AG20443 (cell line): ENCODE results near the gene PTGER4.
A peak's percentile ranks its signal among the peaks of the same experiment; 100 is the strongest.

Experiments
- DNase-seq: peaks from one replicate; pipeline ENCODE4 v3.0.0; 2012; ENCODE audit warnings: low spot score, mixed read lengths

Gene PTGER4

GRCh38 chr5:40669606-40670390, 9.9 kb upstream of the PTGER4 start:
- DNase-seq, result no peak

- no peak for DNase-seq
Observed at GRCh38 chr5:40672425-40672824, 7.3 kb upstream of the PTGER4 start.

GRCh38 chr5:40674661-40675235, 5.0 kb upstream of the PTGER4 start:
- DNase-seq, result no peak

GRCh38 chr5:40675396-40676133, 4.2 kb upstream of the PTGER4 start:
- no peak for DNase-seq

DNA sequence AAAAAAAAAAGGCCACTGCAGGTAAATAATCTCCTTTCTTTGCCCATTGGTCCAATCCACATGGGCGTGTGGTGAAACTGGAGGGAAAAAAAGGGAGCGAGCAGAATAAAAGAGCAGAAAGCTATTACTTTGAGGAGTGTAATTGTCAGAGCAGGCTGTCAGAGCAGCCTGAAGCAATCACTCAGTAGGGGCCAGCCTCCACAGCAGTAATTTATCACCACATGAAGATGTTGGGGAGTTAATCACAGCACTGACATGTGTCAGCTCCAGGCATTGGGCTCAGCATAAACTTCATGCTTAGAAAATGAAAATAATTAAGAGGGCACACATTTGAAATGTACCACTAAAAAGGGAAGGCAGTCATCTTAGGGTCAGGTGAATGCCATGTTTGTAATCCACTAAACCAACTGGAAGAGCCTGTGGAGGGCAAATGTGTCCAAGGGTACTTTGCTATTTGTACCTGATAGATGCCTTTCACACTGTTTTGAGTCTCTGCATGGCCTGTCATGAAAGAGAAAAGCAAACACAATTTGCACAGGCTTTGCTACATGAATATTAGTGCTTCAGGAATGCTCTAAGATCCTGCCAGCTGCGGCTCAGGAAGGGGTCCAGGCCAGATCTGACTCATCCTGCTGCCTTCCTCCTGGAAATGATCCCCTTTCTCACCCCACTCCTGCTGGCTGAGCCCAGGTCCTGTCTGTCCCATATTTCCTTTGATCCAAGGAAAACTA, 2.9 kb upstream of the PTGER4 start:
- peak; percentile 73 for DNase-seq

- no peak for DNase-seq
Observed at GRCh38 chr5:40677456-40677855, 2.3 kb upstream of the PTGER4 start.

DNA sequence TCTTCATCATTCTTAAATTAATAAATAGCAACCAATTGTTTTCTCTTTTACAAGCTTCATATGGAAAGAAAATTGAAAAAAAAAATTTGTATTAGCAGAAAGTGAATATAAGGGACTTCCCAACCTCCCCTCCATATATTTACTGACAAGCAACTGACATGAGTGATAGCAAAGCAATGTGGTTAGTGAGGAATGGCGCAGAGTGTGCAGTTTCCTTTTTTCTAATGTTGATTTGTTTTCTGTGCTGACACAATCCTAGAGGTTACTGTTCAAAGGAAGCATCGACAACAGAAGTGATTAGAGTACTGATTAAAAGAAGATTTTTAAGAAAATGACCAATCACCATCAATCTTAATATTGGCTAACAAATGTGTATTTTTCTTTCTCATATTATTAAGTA, 1.7 kb upstream of the PTGER4 start:
- no peak for DNase-seq

GRCh38 chr5:40678460-40679147, 1.1 kb upstream of the PTGER4 start:
- DNase-seq, result no peak

GRCh38 chr5:40679148-40679912, 385 bp upstream of the PTGER4 start:
- peak; percentile 95 for DNase-seq

DNA sequence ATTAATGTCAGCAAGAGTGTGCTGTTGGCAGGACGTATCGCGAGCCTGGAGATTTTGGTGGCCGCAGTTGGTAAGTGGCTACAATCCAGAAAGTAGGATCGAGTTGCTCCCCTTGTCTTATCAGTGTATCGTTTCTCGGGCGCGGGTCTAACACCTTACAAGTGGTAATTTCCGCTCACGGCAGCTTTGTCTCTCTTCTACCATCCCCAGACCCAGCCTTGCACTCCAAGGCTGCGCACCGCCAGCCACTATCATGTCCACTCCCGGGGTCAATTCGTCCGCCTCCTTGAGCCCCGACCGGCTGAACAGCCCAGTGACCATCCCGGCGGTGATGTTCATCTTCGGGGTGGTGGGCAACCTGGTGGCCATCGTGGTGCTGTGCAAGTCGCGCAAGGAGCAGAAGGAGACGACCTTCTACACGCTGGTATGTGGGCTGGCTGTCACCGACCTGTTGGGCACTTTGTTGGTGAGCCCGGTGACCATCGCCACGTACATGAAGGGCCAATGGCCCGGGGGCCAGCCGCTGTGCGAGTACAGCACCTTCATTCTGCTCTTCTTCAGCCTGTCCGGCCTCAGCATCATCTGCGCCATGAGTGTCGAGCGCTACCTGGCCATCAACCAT, 1.1 kb downstream of the PTGER4 start:
- peak; percentile 12 for DNase-seq

DNA sequence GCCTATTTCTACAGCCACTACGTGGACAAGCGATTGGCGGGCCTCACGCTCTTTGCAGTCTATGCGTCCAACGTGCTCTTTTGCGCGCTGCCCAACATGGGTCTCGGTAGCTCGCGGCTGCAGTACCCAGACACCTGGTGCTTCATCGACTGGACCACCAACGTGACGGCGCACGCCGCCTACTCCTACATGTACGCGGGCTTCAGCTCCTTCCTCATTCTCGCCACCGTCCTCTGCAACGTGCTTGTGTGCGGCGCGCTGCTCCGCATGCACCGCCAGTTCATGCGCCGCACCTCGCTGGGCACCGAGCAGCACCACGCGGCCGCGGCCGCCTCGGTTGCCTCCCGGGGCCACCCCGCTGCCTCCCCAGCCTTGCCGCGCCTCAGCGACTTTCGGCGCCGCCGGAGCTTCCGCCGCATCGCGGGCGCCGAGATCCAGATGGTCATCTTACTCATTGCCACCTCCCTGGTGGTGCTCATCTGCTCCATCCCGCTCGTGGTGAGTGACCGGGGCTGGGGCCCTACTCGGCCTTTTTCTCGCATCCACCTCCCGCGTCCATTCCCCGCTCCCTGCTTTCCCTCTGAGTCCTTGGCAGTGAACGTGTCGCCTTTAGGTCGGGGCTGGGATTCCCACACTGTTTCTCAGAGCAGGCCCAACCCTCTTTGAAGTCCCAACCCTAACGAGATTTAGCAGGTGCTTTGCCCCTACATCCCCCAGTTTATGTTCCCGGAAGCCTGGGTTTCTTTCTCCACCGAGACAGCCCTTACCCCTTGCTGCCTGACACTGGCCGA, 1.8 kb downstream of the PTGER4 start:
- peak; percentile 46 for DNase-seq

DNA sequence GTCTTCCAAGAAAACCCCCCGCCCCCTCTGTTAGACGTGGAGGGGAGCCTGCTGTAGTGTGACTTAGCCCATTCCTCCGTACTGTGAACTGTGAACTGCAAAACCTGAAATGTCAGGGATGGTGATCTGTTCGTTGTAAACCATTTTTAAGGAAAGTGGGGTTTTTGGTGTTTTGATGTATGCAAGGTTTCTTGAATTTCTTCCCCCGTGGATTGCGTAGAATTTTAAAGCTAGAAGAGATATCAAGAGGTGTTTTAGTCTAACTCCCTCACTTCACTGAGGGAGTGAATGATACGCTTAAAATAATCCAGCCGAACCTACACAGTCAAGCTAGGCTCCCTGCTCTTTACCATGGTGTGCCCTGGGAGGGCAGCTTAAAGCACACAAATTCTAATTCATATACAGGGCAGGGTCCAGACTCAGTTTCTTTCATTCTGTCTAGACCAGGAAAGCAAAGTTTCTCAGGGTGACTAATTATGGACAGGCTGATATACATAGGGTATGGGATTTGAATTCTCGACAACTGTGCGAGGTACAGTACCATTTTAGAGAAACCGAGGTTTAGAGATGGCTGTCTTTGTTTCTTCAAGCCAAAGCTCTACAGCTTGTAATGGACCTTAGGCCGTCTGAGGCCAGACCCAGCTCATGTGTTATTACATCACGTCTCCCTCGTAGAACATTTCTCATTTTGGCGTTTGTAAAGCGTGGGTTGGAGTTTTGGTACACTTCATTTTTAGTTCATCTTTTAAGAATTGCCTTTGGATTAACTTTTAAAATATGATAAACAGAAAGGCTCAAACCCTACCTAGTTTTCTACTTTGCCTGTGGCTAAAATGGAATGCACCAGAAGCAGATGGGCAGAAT, 2.7 kb downstream of the PTGER4 start:
- DNase-seq, result no peak

GRCh38 chr5:40683305-40683704, 3.6 kb downstream of the PTGER4 start:
- no peak for DNase-seq

DNA sequence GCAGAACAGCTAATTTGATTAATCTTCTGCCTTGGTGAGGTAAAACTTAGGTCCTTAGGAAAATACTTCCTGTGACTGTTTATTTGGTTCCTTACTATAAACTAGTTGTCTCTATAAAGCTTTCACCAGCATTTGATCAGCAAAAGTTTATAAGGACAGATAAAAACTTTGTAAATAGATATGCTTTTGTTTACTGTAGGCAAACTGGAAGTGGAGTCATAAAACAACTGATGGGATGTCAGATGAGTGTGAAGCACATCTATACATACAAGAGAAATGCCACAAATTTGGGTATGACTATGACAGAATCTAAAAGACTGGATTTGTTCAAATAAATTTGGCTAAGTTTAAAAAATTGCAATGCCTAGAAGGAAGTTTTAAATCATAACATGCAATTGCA, 5.5 kb downstream of the PTGER4 start:
- DNase-seq, result no peak

DNA sequence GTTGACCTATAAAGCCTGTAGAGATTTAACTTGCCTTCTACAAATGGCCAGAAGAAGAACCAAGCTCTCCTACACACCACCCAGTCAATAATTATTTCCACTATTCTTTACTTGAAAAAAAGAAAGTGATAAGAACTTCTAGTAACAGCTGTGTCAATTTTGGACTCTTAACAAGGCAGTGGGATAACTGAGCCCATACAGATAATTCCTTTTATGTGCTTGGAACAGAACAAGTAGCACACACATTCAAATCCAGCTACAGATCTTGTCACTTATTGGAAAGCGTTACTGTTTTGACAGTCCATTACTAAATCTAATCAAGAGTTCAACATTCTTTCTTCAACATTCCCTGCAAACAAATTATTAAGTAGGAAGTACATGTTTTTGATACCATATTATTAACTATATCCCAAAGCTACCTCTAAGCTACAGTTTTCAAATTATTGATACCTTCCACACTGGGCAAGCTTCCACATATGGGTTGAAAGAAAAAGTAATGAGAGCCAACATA, 6.3 kb downstream of the PTGER4 start:
- no peak for DNase-seq

DNA sequence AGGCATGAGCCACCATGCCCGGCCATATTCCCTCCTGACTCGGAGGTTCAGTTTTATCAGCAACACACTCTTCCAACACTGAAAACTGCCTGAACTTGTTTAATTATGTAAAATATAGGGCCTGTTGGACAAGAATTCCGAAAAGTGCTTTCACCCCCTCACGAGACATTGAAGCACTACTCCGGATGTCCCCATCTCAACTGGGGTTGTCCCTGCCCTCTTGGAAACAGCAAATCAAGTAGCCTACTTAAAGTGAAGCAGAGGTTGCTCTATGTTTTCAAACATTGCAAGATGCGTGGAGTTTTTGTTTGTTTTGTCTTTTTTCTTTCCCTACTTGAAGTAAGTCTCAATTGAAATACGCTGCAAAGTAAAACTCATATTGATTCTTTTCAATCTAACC, 7.6 kb downstream of the PTGER4 start:
- no peak for DNase-seq

DNA sequence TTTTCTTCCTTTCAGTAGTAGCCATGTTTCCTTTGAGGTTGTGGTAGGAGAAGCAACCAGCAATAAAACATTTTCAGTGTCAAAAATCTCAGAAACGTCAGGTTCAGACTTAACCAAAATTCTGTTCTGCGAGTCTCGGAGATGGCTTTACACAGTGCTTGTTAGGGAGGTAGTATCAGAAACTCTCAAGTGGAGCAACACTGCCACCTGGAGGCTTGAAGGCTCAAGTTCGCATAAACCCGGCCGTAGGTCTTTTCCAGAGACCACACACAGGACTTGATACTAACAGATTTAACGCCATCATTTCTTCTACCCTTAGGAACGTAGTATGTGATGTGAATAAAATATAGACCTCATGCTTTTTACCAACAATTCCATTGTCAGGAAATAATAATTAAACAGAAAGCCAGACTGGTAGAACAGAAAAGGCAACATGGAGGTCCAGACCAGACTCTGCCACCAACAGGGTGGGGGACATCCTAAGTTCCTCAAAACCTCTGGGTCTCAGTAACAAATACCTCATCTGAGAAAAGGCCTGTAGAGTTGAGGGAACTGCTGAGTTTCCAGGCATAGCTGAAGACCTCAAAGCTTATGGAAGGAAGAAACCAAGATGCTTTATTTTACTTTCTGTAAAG, 8.5 kb downstream of the PTGER4 start:
- DNase-seq, result peak; percentile 72

GRCh38 chr5:40688996-40689395, 9.3 kb downstream of the PTGER4 start:
- no peak for DNase-seq
